KMS-11 (cell line): ENCODE data around the gene CYB5D1.

Experiments
- H2AFZ ChIP-seq: fragments of 200-600 bp; sonication (generic); 2 replicates; pipeline ENCODE4 v1.6.1; 2016; ENCODE audit warnings: antibody characterized with exemption, mixed run types, low read depth
- H3K27ac ChIP-seq: fragments of 200-600 bp; sonication (generic); 2 replicates; pipeline ENCODE4 v1.6.1; 2016; ENCODE audit warnings: mild to moderate bottlenecking, mixed run types
- H3K27me3 ChIP-seq: fragments of 200-600 bp; sonication (generic); 2 replicates; pipeline ENCODE4 v1.6.1; 2017; ENCODE audit warnings: mild to moderate bottlenecking, low read depth, mixed run types, moderate library complexity; ENCODE audit not compliant: insufficient read depth
- H3K36me3 ChIP-seq: fragments of 200-600 bp; sonication (generic); 2 replicates; pipeline ENCODE4 v1.6.1; 2017; ENCODE audit warnings: mild to moderate bottlenecking, mixed run types; ENCODE audit not compliant: insufficient read depth
- H3K4me1 ChIP-seq: fragments of 200-600 bp; sonication (generic); 2 replicates; pipeline ENCODE4 v1.6.1; 2016; ENCODE audit warnings: mild to moderate bottlenecking, low read depth, mixed run types; ENCODE audit not compliant: poor library complexity, severe bottlenecking
- H3K4me2 ChIP-seq: fragments of 200-600 bp; sonication (generic); 2 replicates; pipeline ENCODE4 v1.7.0; 2016; ENCODE audit warnings: mild to moderate bottlenecking, mixed run types
- H3K4me3 ChIP-seq: fragments of 200-600 bp; sonication (generic); IDR thresholded peaks from 2 replicates; pipeline ENCODE4 v1.6.1; 2017; ENCODE audit warnings: low read depth, low read length, mixed read lengths; ENCODE audit not compliant: insufficient read depth
- H3K79me2 ChIP-seq: fragments of 200-600 bp; sonication (generic); 2 replicates; pipeline ENCODE4 v1.6.1; 2016; ENCODE audit warnings: low read depth, mixed run types; ENCODE audit not compliant: insufficient read depth
- H3K9ac ChIP-seq: fragments of 200-600 bp; sonication (generic); 2 replicates; pipeline ENCODE4 v1.6.1; 2016; ENCODE audit warnings: mild to moderate bottlenecking, mixed run types
- H4K20me1 ChIP-seq: fragments of 200-600 bp; sonication (generic); 2 replicates; pipeline ENCODE4 v1.6.1; 2016; ENCODE audit warnings: mild to moderate bottlenecking, mixed run types; ENCODE audit not compliant: insufficient read depth
- TF ChIP-seq, protein P1 (sequence below): fragments of 200-600 bp; sonication (generic); conservative IDR thresholded peaks from 2 replicates; pipeline ENCODE4 v1.6.1; 2017; ENCODE audit warnings: low read depth, mild to moderate bottlenecking, antibody characterized with exemption, low read length, moderate library complexity, mixed read lengths

CYB5D1 gene

DNA sequence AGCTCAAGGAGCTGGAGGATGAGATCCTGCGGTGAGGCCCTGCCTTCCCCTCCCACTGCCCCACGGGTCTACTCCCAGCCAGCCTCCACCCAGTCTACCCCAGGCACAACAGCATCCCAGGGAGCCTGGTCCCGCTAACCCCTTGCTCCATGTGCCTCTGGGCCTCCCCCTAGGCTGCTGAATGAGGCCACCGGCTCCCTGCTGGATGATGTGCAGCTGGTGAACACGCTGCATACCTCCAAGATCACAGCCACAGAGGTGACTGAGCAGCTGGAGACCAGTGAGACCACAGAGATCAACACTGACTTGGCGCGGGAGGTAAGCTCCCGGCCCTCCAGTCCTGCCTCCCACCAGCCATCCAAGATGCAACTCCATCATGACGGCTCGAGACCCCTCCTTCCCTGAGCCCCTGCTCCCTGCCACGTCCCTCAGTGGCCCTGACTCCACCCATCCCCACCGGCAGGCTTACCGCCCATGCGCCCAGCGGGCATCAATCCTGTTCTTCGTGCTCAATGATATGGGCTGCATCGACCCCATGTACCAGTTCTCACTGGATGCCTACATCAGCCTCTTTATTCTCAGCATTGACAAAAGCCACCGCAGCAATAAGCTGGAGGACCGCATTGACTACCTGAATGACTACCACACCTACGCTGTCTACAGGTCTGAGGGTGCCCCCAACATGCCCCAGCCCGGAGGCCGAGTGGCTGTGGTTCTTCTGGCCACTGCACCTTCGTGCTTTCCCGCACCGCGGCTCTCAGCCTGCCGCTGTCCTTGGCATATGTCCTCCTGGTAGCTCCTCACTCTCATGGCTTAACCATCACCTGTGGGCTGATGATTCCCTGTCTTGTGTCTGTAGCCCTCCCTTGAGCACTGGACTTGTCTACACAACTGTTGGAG lies 38.8 kb upstream of the CYB5D1 start:
- H3K9ac ChIP-seq: no peak overlapping the region
- H3K4me3 ChIP-seq: no peak overlapping the region
- no peak overlapping the region for H2AFZ ChIP-seq
- H3K4me2 ChIP-seq: no peak overlapping the region
- H4K20me1 ChIP-seq: no peaks in the 10 kb centered on the region
- no peaks in the 10 kb centered on the region for H3K36me3 ChIP-seq
- no peaks in the 10 kb centered on the region for H3K79me2 ChIP-seq
- no peak overlapping the region for H3K27ac ChIP-seq
- no peaks in the 10 kb centered on the region for H3K27me3 ChIP-seq
- TF ChIP-seq, protein P1, sequence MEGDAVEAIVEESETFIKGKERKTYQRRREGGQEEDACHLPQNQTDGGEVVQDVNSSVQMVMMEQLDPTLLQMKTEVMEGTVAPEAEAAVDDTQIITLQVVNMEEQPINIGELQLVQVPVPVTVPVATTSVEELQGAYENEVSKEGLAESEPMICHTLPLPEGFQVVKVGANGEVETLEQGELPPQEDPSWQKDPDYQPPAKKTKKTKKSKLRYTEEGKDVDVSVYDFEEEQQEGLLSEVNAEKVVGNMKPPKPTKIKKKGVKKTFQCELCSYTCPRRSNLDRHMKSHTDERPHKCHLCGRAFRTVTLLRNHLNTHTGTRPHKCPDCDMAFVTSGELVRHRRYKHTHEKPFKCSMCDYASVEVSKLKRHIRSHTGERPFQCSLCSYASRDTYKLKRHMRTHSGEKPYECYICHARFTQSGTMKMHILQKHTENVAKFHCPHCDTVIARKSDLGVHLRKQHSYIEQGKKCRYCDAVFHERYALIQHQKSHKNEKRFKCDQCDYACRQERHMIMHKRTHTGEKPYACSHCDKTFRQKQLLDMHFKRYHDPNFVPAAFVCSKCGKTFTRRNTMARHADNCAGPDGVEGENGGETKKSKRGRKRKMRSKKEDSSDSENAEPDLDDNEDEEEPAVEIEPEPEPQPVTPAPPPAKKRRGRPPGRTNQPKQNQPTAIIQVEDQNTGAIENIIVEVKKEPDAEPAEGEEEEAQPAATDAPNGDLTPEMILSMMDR: no peak
- H3K4me1 ChIP-seq: no peaks in the 10 kb centered on the region

DNA sequence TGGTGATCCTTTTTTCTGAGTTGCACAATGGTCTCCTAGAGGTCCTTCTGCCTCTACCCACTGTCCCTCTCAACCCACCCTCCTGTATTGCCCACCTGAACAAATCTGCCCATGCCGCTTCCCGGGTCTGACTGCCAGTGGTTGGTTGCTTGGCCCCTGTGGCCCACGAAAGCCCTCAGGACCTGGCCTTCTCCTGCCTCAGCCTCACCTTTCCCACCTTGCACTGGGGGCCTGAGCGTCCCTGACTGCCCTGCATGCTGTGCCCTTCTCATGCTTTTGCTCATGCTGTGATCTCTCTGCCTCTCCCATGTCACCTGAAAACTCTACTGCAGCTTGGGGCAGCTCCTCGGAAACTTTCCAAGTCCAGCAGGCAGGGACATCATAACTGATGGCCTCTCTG lies 37.6 kb upstream of the CYB5D1 start:
- Histone ChIP-seq H2AFZ (no peak overlapping the region), H3K4me3 (no peak overlapping the region), H3K79me2 (no peaks in the 10 kb centered on the region), H3K36me3 (no peaks in the 10 kb centered on the region), H3K4me1 (no peaks in the 10 kb centered on the region), H3K9ac (no peak overlapping the region), H4K20me1 (no peaks in the 10 kb centered on the region), H3K4me2 (no peak overlapping the region), H3K27ac (no peak overlapping the region), H3K27me3 (no peaks in the 10 kb centered on the region)
- TF ChIP-seq, protein P1: no peak

DNA sequence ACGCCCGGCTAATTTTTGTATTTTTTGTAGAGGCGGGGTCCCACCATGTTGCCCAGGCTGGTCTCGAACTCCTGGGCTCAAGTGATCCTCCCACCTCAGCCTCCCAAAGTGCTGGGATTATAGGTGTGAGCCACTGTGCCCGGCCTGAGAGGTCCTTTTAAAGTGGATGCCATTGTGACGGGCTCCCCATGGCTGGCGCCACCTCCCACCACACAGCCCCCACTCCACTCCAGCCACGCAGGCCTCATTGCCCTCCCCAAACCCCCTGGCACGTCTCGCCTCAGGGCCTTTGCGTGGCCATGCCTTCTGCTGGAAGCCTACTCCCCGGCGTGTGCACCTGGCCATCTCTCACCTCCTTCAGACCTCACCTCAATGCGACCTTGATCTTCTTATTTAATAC lies 35.7 kb upstream of the CYB5D1 start:
- no peaks in the 10 kb centered on the region for H4K20me1 ChIP-seq
- H3K27ac ChIP-seq: no peak overlapping the region
- no peaks in the 10 kb centered on the region for H3K79me2 ChIP-seq
- no peak overlapping the region for H3K9ac ChIP-seq
- H3K4me1 ChIP-seq: no peaks in the 10 kb centered on the region
- no peaks in the 10 kb centered on the region for H3K27me3 ChIP-seq
- TF ChIP-seq, protein P1: no peak
- H3K4me2 ChIP-seq: no peak overlapping the region
- H2AFZ ChIP-seq: no peak overlapping the region
- no peaks in the 10 kb centered on the region for H3K36me3 ChIP-seq
- H3K4me3 ChIP-seq: no peak overlapping the region

DNA sequence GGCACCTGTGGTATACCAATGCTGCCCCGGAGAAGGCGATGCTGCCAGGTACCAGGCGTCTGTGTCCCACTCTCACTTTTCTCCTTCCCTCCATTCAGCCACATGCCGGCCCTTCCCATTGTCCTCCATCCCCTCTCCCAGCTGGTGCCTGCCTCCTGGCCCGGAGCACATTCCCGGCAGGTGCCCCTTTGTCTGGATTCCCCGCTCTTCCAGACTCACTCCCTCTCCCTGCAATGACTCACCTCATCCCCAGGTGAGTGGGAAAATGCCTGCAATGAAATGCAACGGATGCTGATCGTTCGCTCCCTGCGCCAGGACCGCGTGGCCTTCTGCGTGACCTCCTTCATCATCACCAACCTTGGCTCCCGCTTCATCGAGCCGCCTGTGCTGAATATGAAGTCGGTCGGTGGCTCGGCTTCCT lies 34.2 kb upstream of the CYB5D1 start:
- no peaks in the 10 kb centered on the region for H3K79me2 ChIP-seq
- no peaks in the 10 kb centered on the region for H3K27me3 ChIP-seq
- H4K20me1 ChIP-seq: no peaks in the 10 kb centered on the region
- no peak overlapping the region for H3K27ac ChIP-seq
- TF ChIP-seq, protein P1: no peak
- no peak overlapping the region for H2AFZ ChIP-seq
- H3K4me2 ChIP-seq: no peak overlapping the region
- H3K4me3 ChIP-seq: no peak overlapping the region
- no peak overlapping the region for H3K9ac ChIP-seq
- H3K36me3 ChIP-seq: no peaks in the 10 kb centered on the region
- H3K4me1 ChIP-seq: no peaks in the 10 kb centered on the region
